ENCODE results near the gene BAIAP2. TPM values are rescaled to one million over a fixed set of nuclear protein-coding genes. Genes with fewer than 3 reads are reported as not detected.

Gene BAIAP2
- total and polyA plus RNA-seq, 12 donors = 9.5 to 25.8 (median 15.6) TPM

- peak in 3 of 8 donors; percentile 30 to 43 (median 32) for ATAC-seq
These were observed 114.1 kb downstream of the BAIAP2 start for GRCh38 chr17:81148986-81149533.

GRCh38 chr17:81150377-81151077 lies 115.6 kb downstream of the BAIAP2 start:
- no peak for TF ChIP-seq CTCF (IDR thresholded peaks at IDR 0.05)
- H3K27ac ChIP-seq = peak overlapping the region in 2 of 10 donors; percentile 29 to 81
- ATAC-seq (peak in 3 of 8 donors; percentile 54 to 59 (median 58)), DNase-seq (peak in 1 of 2 donors; percentile 47)
- intact Hi-C loops (cut with DNase I) = loop anchor here in 1 of 10 donors (5.0 kb wide), 1 partner anchor 47 kb away; no protein-coding TSS in a partner anchor
- no peaks in the 10 kb centered on the region for H3K27me3 ChIP-seq
- H3K9me3 ChIP-seq = no peaks in the 10 kb centered on the region
- H3K4me3 ChIP-seq = peak overlapping the region in 1 of 10 donors; percentile 31
- peaks cover 0 to 41% (median 0%) of the 10 kb centered on the region in 9 donors for H3K4me1 ChIP-seq
- no peaks in the 10 kb centered on the region for H3K36me3 ChIP-seq
- WGBS, 2 donors = 74 to 78% methylated on average over 14 of the region's 14 CpGs

More at GRCh38 chr17:81148986-81149533, 114.1 kb downstream of the BAIAP2 start:
- Histone ChIP-seq H3K36me3 (no peaks in the 10 kb centered on the region), H3K27me3 (no peaks in the 10 kb centered on the region), H3K4me1 (peaks cover 0 to 40% (median 0%) of the 10 kb centered on the region in 9 donors), H3K9me3 (no peaks in the 10 kb centered on the region), H3K27ac (peak overlapping the region in 1 of 10 donors; percentile 81), H3K4me3 (no peak overlapping the region)
- no peak for DNase-seq
- WGBS, 2 donors = 76 to 78% methylated on average over 13 to 14 of the region's 14 CpGs
- intact Hi-C loops (cut with DNase I) = loop anchor here in 5 of 10 donors (10.0 kb wide), 4 partner anchors 46 to 386 kb away; partner anchors contain the start of gene CEP131 (in 1 of the 5)
- TF ChIP-seq CTCF (IDR thresholded peaks at IDR 0.05) = no peak

- H3K4me1 ChIP-seq = peaks cover 0 to 41% (median 0%) of the 10 kb centered on the region in 9 donors
- no peak for DNase-seq
- H3K9me3 ChIP-seq = no peaks in the 10 kb centered on the region
- no peak for TF ChIP-seq CTCF (IDR thresholded peaks at IDR 0.05)
- no peak for ATAC-seq
- H3K36me3 ChIP-seq = no peaks in the 10 kb centered on the region
- WGBS, 2 donors = 78 to 86% methylated on average over 12 to 13 of the region's 13 CpGs
- intact Hi-C loops (cut with DNase I) = loop anchor here in 1 of 10 donors (5.0 kb wide), 1 partner anchor 46 kb away; no protein-coding TSS in a partner anchor
- H3K27me3 ChIP-seq = no peaks in the 10 kb centered on the region
- peak overlapping the region in 1 of 10 donors; percentile 81 for H3K27ac ChIP-seq
- no peak overlapping the region for H3K4me3 ChIP-seq
These were observed 116.3 kb downstream of the BAIAP2 start for GRCh38 chr17:81151278-81151677.

GRCh38 chr17:81152288-81152828 lies 117.4 kb downstream of the BAIAP2 start:
- Histone ChIP-seq H3K27me3 (no peaks in the 10 kb centered on the region), H3K27ac (peak overlapping the region in 1 of 10 donors; percentile 81), H3K4me1 (peaks cover 0 to 41% (median 0%) of the 10 kb centered on the region in 9 donors), H3K36me3 (no peaks in the 10 kb centered on the region), H3K4me3 (no peak overlapping the region), H3K9me3 (no peaks in the 10 kb centered on the region)
- TF ChIP-seq CTCF (IDR thresholded peaks at IDR 0.05) = no peak
- 80 to 84% methylated on average over 8 of the region's 8 CpGs for WGBS, 2 donors
- no peak for ATAC-seq
- no peak for DNase-seq
- intact Hi-C loops (cut with DNase I) = loop anchor here in 1 of 10 donors (5.0 kb wide), 1 partner anchor 45 kb away; no protein-coding TSS in a partner anchor

Measured in heart right ventricle (tissue), 16 donors.